HL-60 (cell line): Measurements from ENCODE around the gene RRAGD.

Source experiments
- DNase-seq, 2 experiments: peaks; one replicate each; pipeline ENCODE4 v3.0.0-alpha.2; 2010 to 2020; ENCODE audit warnings: low read depth in 1 of 2, low spot score in 1 of 2
- H3K27ac ChIP-seq: fragments of 250-450 bp; sonication (Bioruptor Pico); replicated peaks from 2 replicates; pipeline ENCODE4 v1.5.1; 2020; ENCODE audit warnings: mild to moderate bottlenecking, moderate library complexity
- H3K27me3 ChIP-seq: fragments of 250-450 bp; sonication (Bioruptor Pico); 2 replicates; pipeline ENCODE4 v1.5.1; 2021; ENCODE audit warnings: mild to moderate bottlenecking, moderate library complexity; ENCODE audit not compliant: insufficient read depth, poor library complexity, severe bottlenecking
- H3K4me3 ChIP-seq: replicated peaks from 2 replicates; pipeline ENCODE4 v1.5.1; 2011; ENCODE audit warnings: mild to moderate bottlenecking, control low read depth, low read length; ENCODE audit not compliant: insufficient read depth
- CTCF ChIP-seq: IDR thresholded peaks from one replicate; pipeline ENCODE4 v1.5.1; 2011; ENCODE audit warnings: low read length, control low read depth, inconsistent platforms; ENCODE audit not compliant: insufficient read depth
- GABPA ChIP-seq: IDR thresholded peaks from 2 replicates; pipeline ENCODE4 v1.6.1; 2012; ENCODE audit warnings: low read depth
- POLR2AphosphoS5 ChIP-seq: IDR thresholded peaks from 2 replicates; pipeline ENCODE4 v1.6.1; 2012; ENCODE audit warnings: low read depth
- SPI1 ChIP-seq: IDR thresholded peaks from 2 replicates; pipeline ENCODE4 v1.6.1; 2012; ENCODE audit warnings: low read depth, mild to moderate bottlenecking, borderline replicate concordance
- TF ChIP-seq, protein P1 (sequence below): IDR thresholded peaks from 2 replicates; pipeline ENCODE4 v1.6.1; 2012; ENCODE audit warnings: low read depth; ENCODE audit not compliant: insufficient replicate concordance

The RRAGD gene

DNA sequence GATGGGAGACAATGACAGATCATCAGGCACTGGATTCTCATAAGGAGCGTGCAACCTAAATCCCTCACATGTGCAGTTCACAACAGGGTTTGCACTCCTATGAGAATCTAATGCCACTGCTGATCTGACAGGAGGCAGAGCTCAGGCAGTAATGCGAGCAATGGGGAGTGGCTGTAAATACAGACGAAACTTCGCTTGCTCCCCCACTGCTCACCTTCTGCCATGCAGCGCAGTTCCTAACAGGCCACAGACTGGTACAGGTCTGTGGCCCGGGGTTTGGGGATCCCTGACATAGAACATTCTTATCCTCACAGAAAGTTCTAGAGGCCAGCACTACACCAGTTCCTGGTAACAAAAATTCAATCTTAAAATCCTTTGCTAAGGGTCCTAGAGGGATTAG lies 23.2 kb downstream of the RRAGD start:
- no peak for DNase-seq

GRCh38 chr6:89387516-89388201 lies 24.4 kb downstream of the RRAGD start:
- Histone ChIP-seq H3K4me3 (no peak overlapping the region), H3K27me3 (no peaks in the 10 kb centered on the region), H3K27ac (no peak overlapping the region)
- TF ChIP-seq GABPA (no peak), SPI1 (no peak), CTCF (no peak), POLR2AphosphoS5 (no peak)
- TF ChIP-seq, protein P1, sequence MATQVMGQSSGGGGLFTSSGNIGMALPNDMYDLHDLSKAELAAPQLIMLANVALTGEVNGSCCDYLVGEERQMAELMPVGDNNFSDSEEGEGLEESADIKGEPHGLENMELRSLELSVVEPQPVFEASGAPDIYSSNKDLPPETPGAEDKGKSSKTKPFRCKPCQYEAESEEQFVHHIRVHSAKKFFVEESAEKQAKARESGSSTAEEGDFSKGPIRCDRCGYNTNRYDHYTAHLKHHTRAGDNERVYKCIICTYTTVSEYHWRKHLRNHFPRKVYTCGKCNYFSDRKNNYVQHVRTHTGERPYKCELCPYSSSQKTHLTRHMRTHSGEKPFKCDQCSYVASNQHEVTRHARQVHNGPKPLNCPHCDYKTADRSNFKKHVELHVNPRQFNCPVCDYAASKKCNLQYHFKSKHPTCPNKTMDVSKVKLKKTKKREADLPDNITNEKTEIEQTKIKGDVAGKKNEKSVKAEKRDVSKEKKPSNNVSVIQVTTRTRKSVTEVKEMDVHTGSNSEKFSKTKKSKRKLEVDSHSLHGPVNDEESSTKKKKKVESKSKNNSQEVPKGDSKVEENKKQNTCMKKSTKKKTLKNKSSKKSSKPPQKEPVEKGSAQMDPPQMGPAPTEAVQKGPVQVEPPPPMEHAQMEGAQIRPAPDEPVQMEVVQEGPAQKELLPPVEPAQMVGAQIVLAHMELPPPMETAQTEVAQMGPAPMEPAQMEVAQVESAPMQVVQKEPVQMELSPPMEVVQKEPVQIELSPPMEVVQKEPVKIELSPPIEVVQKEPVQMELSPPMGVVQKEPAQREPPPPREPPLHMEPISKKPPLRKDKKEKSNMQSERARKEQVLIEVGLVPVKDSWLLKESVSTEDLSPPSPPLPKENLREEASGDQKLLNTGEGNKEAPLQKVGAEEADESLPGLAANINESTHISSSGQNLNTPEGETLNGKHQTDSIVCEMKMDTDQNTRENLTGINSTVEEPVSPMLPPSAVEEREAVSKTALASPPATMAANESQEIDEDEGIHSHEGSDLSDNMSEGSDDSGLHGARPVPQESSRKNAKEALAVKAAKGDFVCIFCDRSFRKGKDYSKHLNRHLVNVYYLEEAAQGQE: no peak
- no peak for DNase-seq

More for the DNA sequence above, 23.2 kb downstream of the RRAGD start:
- no peak overlapping the region for H3K4me3 ChIP-seq
- no peak overlapping the region for H3K27ac ChIP-seq
- H3K27me3 ChIP-seq: no peaks in the 10 kb centered on the region
- TF ChIP-seq GABPA: no peak
- TF ChIP-seq, protein P1: no peak
- no peak for TF ChIP-seq CTCF
- TF ChIP-seq POLR2AphosphoS5: no peak
- no peak for TF ChIP-seq SPI1

DNA sequence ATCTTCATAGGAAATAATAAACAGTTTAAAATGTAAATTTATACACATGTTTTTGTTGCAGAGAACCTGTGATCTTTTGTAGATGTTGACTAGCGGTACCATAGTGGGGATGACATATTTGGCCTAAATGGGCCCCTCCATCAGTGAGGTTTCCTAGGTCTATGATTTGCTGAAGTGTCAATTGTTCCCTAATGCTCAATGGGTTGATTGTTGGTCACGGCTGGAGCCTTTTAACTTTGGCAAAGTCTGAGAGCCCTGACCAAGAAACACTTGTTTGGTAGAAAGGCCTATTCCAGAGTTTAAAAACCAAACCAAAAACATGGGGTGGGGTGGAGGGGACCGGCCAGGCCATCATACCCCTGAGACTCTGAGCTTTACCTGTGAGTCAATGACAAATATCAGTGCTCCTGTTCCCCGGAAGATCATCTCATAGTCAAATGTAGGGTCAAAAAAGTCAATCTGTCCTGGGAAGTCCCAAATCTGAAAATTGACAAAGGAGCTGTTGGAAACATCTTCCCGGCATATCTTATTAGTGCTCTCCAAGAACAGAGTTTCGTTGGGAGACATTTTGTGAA lies 25.1 kb downstream of the RRAGD start:
- no peak overlapping the region for H3K27ac ChIP-seq
- no peak for TF ChIP-seq CTCF
- TF ChIP-seq, protein P1: no peak
- no peak for TF ChIP-seq SPI1
- TF ChIP-seq POLR2AphosphoS5: no peak
- TF ChIP-seq GABPA: no peak
- DNase-seq: no peak
- H3K4me3 ChIP-seq: no peak overlapping the region
- no peaks in the 10 kb centered on the region for H3K27me3 ChIP-seq
